HG03139 (cell line): ENCODE data around the gene TAF1B.

ENCODE experiments used
- ATAC-seq: cut with Tn5 transposase; IDR thresholded peaks from one replicate; pipeline ENCODE4 v1.9.1; 2021; ENCODE audit not compliant: unreplicated experiment

The TAF1B gene

DNA sequence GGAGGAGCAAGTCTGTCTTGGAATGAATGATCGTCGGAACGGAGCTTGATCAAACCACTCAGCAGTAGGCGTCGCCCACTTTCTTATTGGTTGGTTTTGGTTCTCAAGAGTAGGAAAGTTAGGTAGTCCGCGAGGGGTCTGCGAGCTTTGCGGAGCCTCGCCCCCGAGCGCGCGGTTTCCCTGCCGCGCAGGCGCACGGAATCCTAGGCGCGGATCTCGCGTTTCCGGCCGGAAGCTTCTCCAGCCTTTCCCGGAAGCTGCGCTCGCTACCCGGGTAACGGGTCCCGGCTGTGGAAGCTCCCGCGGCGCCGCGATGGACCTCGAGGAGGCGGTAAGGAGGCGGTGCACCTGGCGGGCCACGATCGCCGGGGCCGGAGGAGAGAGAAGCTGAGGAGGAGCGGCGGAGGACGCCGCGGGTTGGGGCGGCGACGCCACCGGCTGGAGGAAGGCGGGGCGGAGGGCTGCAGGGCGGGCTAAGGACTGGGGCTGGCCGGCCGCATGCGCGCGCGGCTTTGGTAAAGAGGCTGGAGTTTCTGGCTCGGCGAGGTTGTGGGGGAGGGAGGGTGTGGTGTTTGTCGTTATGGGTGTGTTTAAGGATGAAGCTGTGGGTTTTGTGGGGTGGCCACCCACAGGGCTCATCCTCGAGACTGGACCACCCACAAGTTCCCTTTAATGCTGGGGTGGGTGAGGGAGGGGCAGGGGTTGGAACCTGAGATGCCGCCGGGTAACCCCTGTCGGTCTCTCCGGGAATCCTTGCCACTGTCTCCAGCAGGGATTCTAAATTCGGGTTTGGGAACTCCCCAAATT, at the start of gene TAF1B:
TAF1B (plus strand) TSS at position 246 of the 807 bp plus-strand sequence; CDS start at position 314, 68 bp downstream.
- peak; percentile 79 for ATAC-seq

DNA sequence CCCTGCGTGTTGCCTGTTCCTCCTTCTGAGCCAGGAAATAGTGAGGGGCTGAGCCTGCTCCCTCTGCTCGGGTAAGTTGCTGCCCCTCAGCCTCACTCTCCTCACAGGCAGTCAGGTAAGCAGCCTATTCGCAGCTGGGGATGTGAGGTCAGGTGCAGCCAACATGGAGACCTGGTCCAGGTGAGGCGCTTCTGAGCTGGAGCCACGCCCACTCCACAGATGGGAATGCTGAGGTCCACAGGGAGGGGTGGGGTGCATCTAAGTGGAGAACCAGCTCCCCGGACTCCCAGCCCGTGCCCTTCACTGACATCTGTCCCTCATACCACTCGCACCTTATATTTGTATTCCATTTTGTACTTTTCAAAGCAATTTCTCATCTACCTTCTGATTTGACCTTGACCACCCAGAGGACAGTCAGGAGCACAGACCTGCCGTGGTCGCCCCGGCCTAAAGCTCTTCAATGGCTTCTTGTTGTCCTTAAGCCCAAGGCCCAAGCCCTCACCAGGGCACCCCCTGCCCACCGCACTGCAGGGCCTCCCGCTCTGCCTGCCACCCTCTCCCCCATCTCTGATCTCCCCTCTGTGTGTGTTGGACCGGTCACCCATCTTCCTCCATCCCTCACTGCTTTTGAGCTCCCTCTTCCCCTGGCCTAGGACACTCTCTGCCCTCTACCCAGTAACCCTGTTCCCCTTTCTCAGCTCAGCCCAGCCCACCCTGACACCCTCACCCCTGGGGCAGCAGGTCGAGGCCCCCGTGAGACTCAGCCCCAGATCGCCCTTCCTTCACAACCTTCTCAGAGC, 49.2 kb upstream of the TAF1B start:
- no peak for ATAC-seq

DNA sequence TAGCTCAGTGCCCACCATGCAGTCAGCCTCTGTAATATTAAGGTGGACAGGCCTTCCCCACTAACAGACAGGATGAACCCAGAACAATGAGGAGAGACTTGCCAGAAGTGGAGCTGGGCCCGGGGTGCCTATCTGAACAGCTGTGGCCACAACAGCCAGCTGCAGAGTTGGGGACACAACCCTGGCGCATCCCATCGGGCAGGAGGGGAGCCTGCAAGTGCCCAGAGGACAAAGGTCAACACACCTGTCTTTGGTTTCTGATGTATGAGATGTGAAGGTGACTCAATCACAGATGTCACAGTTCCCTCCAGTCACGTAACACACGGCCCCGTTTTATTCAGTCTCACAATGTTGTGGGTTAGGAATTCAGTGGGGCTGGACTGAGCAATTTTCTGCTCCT, 48.2 kb upstream of the TAF1B start:
- no peak for ATAC-seq

DNA sequence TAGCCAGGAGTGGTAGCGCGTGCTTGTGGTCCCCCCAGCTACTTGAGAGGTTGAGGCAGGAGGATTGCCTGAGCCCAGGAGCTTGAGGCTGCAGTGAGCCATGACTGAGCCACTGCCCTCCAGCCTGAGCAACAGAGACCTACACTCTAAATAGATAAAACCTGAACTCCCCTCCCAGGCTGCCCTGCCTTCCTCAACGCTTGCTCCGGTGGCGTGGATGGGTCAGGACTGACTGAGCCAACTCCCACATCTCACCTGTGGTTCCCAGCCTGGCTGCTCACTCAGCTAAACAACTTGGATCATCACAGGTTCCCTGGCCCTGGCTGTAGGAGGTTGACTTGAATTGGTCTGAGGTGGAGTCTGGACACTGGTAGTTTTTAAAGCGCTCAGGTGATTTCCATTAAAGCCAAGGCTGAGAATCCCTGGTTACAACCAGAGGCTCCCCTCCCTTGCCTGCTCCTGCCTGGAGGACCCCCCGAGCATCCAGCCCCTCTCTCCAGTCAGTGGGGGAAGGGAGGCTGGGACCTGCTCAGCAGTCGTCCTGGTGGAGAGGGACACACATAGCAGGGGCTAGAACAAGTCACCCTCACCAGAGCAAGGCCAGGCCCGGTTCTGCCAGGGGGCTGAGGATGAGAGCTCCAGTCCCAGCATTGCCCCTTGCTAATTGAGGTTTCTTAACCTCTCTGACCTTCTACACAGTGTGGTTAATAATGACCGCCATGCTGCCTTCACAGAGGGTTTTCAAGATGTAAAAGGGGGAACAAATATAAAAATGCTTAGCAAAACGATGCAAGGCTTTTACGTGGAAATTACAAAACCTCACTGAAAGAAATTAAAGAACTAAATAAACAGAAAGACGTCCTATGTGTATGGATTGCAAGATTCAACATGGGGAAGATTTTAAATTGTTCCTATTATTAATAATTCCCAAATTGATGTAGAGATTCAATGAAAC, 46.9 kb upstream of the TAF1B start:
- ATAC-seq = no peak

DNA sequence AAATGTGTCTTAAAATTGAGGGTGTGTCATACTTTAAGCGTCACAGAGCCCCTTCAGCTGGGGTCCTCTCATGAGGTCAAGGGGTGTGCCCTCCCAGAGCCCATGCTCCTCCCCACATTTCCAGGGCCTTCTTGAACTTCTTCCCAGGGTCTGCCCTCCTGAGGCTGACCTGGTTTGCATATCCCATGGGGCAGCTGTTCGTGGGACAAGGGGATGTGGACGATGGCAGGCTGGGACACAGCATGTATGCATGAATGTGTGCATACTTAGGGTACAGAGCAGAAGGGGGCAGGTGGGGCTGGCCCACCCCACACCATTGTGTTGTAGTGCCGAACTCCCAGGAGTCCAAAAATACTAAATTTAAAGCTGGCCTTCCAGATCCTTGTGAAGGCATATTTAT, 46.2 kb upstream of the TAF1B start:
- no peak for ATAC-seq

DNA sequence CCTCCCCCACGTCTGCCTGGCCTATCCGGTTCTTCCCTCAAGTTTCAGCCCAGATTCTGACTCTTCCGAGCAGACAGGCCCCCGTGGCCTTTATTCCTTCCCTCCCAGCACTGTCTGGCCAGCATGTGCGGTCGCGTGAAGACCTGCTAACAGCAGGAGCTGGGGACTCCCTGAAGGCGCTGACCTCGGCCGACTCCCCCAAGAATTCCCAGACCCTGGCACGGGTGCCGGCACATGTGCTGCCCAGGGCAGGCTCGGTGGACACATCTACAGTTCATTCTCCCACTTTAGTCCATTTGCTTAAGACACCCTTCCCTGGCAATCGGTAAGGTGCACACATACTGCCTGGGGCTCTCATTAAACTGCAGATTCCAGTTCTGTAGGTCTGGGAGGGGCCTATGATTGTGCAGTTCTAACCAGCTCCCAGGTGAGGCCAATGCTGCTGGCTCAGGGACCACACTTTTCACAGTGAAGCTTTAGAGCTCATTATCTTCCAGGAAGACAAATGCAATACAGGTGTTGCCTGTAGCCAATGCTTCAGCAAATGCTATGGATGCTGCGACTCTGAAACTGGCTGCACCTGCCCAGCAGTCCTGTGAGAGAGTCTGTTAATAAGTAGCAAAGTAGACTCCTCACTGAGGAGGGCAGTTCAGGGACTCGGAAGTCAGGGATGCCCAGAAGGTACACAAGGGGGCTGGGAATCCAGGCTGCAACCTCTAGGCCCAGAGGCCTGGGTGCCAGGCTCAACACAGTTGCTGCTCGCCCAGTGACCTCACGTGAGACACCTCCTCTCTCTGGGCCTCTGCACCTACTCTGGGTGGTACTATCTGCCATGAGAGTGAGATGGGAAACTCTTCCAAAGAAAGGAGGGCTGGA, 45.4 kb upstream of the TAF1B start:
- no peak for ATAC-seq

DNA sequence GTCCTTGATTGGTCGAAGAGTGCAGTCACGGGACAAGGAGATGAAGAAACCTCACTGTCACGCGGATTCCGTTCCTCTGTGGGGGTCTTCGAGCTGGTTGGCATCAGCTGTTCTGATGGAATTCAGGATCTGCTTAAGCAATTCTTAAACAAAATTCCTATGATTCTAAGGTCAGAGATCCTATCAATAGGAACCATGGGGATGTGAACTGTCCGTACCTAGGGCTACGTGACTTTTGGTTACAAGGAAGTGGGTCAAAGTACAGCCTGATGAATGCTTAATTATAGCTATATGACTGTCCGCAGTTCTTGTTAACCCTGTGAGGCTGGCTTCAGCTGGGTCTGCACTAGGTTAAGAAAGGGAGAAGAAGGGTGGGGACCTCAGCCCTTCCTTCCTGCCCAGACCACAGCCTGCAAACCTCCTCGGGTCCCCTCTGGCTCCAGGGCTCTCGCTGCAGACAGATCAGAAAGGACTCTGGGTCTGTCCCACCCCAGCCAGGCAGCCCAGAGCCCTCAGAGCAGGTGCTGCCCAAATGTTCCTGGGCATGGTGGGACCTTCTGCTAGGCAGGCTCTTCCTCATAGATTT, 44.2 kb upstream of the TAF1B start:
- ATAC-seq = no peak

DNA sequence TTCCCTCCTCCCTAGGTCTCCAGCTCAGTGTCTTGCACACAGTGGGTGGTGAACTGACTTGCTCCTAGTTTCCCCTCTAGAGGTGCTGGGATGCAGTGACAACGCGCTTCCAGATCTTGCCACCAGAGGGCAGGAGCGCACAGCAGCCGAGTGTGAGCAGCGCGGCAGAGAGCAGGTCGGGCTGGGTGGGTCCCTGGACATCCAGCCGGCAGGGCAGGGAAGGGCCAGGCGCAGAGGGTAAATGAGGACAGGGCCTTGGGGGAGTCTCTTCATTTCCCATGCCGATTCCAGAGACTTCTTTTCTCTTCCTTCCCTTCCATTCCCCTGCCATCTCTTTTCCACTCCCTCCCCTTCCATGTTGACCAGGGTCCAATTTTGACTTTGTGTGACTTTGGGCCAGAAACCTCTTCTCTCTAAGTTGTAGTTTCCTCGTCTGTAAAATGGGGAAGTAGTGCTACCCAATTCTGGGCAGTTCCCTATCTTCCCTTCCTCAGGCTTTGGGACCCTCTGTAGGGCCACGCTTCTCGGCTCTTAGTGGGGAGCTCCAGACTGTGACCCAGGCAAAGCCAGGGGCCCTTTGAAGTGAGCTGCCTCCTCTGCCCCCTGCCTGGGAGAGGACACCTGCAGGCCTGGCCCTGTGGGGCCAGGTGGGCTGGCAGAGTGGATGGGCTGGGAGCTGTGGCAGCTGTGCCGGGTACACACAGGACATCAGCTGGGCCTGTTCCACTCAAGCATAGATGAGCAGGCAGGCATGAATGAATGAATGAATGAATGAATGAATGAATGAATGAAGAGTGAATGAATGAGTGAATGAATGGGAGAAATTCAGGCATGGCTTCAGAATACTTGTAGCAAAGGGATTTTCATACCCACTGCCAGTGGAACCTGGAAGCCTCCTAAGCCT, 43.3 kb upstream of the TAF1B start:
- ATAC-seq = peak; percentile 72

DNA sequence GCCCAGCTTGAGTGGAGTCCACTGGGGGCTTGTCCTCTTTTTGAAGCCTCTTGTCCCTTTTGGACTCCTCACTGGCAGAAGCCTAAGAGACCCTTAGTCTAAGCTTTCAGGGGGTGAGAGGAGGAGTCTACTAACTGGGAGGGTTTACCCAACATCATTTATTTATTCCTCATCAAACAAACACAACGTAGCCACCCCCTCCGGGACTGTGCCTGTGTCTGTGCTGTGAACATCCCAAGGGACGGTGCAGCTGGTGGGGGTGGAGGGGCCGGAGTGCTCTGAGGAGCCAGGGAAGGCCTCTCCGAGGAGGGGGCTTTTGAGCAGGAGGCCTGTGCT, 42.7 kb upstream of the TAF1B start:
- no peak for ATAC-seq

DNA sequence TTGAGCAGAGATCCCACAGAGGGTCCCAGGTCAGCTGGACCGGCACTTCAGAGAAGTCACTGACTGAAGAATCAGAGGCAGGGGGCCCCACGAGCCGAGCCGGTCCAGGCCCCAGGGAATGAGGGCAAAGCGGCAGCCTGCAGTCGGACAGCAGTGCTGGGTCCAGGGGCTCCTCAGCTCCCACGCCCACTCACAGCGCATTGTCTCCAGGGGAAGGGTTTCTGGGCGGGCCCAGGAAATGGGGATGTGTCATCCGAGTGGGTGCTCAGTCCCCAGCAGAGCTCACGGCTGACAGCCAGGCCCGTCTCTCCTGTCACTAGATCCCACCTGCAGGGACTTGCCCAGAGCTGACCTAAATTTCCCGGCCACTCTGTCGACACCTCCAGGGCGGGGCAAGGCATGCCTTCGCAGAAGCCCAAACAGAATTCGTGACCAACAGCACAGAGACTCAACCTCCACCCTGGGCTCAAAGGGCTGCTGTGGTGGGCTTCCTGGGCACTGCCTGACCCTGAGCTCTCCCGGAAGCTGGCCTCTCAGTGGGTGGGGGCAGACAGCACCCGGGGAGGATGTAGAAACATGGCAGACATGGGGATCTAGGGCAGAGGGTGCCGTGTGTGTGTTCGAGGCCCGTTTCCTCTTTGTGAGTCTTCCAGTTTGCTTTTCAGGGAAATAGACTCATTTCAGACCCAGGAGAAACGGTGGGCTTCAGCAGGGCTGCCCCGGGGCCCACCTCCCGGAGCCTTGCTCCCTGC, 42.1 kb upstream of the TAF1B start:
- ATAC-seq = no peak

DNA sequence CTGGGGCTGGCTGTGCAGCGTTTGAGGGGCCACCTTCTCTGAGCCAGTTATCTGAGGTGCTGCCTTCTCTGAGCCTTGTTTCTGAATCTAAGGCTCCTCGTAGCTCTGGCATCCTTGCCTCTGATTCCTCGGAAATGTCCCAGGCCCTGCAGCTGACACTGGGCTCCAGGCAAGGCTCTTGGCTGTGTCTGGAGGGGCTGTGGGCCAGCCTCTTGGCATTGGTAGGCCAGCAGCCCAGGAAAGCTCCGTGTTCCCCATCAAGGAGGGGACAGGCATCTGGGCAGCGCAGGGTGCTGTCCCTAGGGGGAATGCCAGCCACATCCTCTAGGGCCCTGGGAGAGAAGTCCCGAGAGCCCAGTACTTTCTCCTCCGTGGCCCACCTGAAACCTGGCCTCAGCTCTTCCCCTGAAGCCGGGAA, 40.7 kb upstream of the TAF1B start:
- no peak for ATAC-seq

DNA sequence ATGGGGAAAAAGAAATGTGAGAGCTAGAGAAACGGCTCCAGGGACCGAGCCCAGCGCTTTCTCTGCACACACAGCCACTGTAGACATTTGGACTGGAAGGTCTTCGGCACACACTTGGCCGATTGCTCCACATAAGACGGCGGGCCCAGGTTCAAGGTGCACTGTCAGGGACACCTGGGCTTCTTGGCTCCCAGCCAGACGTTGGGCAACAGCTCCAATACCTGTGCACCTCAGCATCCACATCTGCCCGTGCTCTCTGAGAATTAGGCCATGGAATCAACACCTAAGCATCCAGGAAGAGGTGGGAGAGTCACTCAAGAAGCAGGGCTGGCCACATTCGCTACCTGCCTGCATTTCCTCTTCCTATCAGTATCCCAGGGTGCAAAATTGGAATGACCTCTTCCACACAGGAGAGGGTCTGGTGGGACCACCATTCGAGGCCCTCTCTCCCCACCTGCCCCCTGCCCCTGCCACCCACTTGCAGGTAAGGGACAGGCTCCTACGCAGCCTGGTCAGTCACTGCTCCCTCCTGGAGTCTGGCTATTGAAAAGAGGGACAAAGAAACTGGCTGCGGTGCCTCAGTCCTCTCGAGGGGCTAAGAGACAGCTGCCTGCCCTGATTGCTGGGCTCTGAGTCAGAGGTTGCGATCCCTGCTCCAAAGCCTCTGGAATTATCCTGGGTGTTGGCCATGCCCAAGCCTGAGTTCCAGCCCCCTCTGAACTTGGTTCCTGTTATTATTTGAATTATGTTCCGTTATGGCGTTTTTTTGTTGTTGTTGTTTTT, 40.1 kb upstream of the TAF1B start:
- ATAC-seq = no peak

DNA sequence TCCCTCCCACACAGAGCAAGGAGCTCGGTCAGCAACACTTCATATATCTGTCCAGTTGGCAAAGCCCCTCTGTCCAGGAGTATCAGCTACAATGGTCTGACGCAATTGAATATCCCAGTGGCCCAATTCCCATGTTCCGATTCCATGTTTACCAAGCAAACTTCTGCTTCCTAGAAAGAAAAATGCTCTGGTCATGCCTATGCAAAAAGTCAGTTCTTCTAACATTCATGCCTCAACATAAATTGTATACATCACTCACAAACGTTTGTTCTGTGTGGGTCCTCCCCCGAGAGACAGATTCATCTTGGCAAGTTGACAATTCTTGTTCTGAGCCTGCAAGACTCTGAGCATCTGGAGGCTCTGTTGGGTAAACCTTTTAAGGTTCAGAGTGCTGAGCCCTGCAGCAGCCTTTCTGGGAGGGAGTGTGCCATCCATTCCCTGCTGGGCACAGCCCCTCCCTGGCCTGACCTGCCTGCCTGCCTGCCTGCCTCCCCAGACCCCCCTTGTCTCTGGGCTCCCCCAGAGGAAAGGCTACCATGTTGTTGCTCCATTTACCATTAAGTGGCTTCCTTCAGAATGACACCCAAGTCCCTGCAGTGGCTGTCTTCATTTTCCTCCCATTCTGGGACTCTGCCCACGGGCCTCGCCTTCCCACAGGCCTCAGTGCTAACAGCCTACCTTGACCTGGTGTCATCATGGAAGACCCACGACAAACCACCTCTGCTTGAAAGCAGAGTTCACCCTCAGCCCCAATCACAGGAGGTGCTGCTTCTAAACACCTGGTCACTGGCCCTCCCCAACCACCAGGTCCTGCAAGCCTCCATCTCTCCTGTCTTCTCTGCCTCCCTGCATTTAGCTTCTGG, 37.6 kb upstream of the TAF1B start:
- no peak for ATAC-seq

DNA sequence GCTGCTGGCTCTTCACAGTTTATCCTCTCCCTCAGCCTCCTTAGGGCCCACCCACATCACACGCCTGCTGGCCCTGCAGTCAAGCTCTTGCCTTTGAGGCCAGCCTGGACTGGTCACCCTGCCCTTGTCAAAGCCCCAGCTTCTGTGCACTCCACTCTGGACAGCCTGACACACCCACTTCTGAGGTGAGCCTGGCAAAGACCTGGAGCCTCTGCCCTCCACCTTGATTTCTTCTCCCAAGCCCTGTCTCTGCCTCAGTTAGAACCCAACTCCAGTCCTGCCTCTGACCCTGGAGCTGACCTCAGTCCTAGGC, 37.0 kb upstream of the TAF1B start:
- no peak for ATAC-seq

DNA sequence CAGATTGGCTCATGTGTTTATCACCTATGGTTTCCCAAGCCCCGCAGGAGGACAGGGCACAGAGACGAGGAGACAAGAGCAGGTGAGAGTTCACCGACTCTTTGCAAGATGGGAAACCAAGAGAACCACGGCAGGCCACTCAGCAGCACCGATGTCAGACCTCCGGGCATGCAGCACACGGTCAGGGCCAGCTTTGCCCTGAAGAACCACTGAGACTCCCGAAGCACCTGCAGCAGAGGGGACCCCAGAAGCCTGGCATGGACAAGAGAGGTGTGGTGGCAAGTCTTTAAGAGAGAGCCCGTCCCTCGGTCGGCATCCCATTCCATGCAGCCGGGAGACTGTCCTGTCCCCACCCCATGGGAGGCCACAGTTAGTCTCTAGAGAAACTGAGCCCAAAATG, 36.6 kb upstream of the TAF1B start:
- no peak for ATAC-seq

DNA sequence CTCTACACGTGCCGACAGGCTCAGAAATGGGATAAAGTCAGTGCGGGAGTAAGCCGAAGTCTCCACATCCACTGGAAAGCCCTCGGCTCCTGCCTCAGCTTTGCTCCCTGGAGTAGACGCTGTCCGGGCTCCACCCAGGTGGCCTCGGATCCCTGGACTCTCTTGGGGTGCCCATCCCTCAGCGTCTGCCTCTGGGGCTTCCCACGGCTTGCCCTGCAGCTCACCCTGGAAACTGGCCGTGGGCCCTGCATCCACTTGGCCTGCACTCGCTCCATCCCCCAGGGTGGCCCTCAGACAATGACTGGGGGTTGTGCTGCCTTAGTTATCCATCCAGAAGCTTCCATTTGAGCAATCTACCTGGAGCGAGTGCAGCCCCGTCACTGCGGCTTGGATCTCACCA, 36.2 kb upstream of the TAF1B start:
- ATAC-seq = no peak
